Heart left ventricle (tissue), 16 donors: ENCODE data around the gene TTLL1. TPM values are rescaled to one million over a fixed set of nuclear protein-coding genes. Genes with fewer than 3 reads are reported as not detected.
"Not testable (repeated sequence)": the region's sequence is repeated elsewhere in the genome, so short reads cannot be mapped to it uniquely, and the experiment has no call there.

Experiments used
- ATAC-seq, 4 donors: fragments of 200-7000 bp; cut with Tn5 transposase; one replicate each; pipeline ENCODE4 v1.9.1; 2020 to 2022; ENCODE audit warnings: moderate library complexity in 4 of 4, mild to moderate bottlenecking in 3 of 4, moderate number of reproducible peaks in 1 of 4
- DNase-seq, 5 donors: peaks; one replicate each; pipeline ENCODE4 v3.0.0-alpha.2; 2020
- H3K27ac ChIP-seq, 12 donors: fragments of 200-600 bp; sonication (generic) in 4 of 12; one replicate each; pipeline versions ENCODE4 v1.5.0 to v1.8.0; 2016 to 2022; ENCODE audit warnings: mild to moderate bottlenecking in 2 of 12
- H3K27me3 ChIP-seq, 9 donors: fragments of 200-600 bp; sonication (generic) in 2 of 9; one replicate each; pipeline versions ENCODE4 v1.5.1 to v1.8.0; 2016 to 2022; ENCODE audit warnings: mild to moderate bottlenecking in 3 of 9
- H3K36me3 ChIP-seq, 9 donors: fragments of 200-600 bp; sonication (generic) in 2 of 9; one replicate each; pipeline versions ENCODE4 v1.5.0 to v1.8.0; 2018 to 2022; ENCODE audit warnings: mild to moderate bottlenecking in 2 of 9
- H3K4me1 ChIP-seq, 12 donors: fragments of 200-600 bp; sonication (generic) in 4 of 12; one replicate each; pipeline versions ENCODE4 v1.5.0 to v1.8.0; 2016 to 2022; ENCODE audit warnings: mild to moderate bottlenecking in 3 of 12
- H3K4me3 ChIP-seq, 12 donors: fragments of 200-600 bp; sonication (generic) in 4 of 12; one replicate each; pipeline versions ENCODE4 v1.5.0 to v1.8.0; 2017 to 2022; ENCODE audit warnings: mild to moderate bottlenecking in 9 of 12, moderate library complexity in 4 of 12
- H3K9me3 ChIP-seq, 12 donors: fragments of 200-600 bp; sonication (generic) in 4 of 12; one replicate each; pipeline versions ENCODE4 v1.5.0 to v1.8.0; 2016 to 2022; ENCODE audit warnings: mild to moderate bottlenecking in 1 of 12
- CTCF ChIP-seq, 12 donors: fragments of 200-600 bp; sonication (generic) in 4 of 12; IDR thresholded peaks; one replicate each; pipeline versions ENCODE4 v1.5.0 to v1.8.0; 2018 to 2022; ENCODE audit warnings: antibody characterized with exemption in 12 of 12, mild to moderate bottlenecking in 5 of 12
- POLR2A ChIP-seq, 2 donors: fragments of 450-650 bp; IDR thresholded peaks; one replicate each; pipeline ENCODE4 v1.6.1; 2017; ENCODE audit warnings: antibody characterized with exemption in 2 of 2, mild to moderate bottlenecking in 2 of 2, moderate library complexity in 2 of 2
- WGBS, 4 donors: extraction: QIAGEN DNeasy Blood & Tissue Kit in 2 of 4; methylation state at CpG; one replicate each; pipeline versions ENCODE4 v1.1.5 to v1.1.7; 2013 to 2018; 5-methylcytosine and 5-hydroxymethylcytosine counted together
- intact Hi-C, 10 donors: fragments of 100-400 bp; cut with DNase I; formaldehyde crosslinking; loops; one replicate each; pipeline versions ENCODE4 v1.11.1 to v1.14.2; 2022
- polyA plus RNA-seq, 2 donors: library from polyadenylated mRNA; stranded (reverse); fragments of 200-250 nt; gene quantifications; one replicate each; pipeline ENCODE4 v1.2.3, GENCODE V29; 2013
- total RNA-seq, 9 donors: library from RNA; depleted of rRNA in 2 of 9; stranded (reverse); fragments of >200 nt in 2 of 9; fragmentation: NEBNext Ultra II Directional in 3 of 9; extraction: Animal tissue kit (Norgen Biotek cat#: 25700) in 3 of 9; gene quantifications; one replicate each; pipeline versions ENCODE4 v1.1.0 to v1.2.4, GENCODE V29; 2016 to 2023
- donor health status: ischemic (EF 13 %, LVEDD 7.1; RV severe dilation, severe dysfunction).
- donor health status: healthy with polysubstance abuse.
- donor health status: DM: no; HTN: yes; CAD: no.
- donor health status: DM: no; HTN: no; CAD: no.
- donor health status: ischemic (EF 25% LVEDD 6.9; RV normal size, moderate dysfunction).
- donor health status: ischemic (EF 25% LVEDD 5.7; RV mildly dilated, moderate dysfunction).
- donor health status: healthy.
- donor health status: DM: yes; HTN: yes; CAD: no.
- donor health status: ischemic (EF 35%, LVEDD 5.7; RV mildly dilated, moderate dysfunction).
- donor health status: nonischemic (EF 11% LVEDD 7.7; RV severe dilation, severe dysfunction).
- donor health status: DM: yes; HTN: yes; CAD: no.
- donor health status: PGD.
- donor health status: ischemic (EF 29% LVEDD 5.4; RV normal size, mild dysfunction).
- donor health status: nonischemic (EF 23%, LVEDD 6.1; RV moderate dilation, normal function).

TTLL1 gene
- total and polyA plus RNA-seq, 11 donors = 4.4 to 13.2 (median 7.5) TPM

GRCh38 chr22:42996646-42997365, 92.4 kb downstream of the TTLL1 start:
- H3K36me3 ChIP-seq = peaks cover 0 to 4% (median 0%) of the 10 kb centered on the region in 9 donors
- H3K9me3 ChIP-seq = peaks cover 0 to 9% (median 0%) of the 10 kb centered on the region in 12 donors
- H3K4me3 ChIP-seq = no peak overlapping the region
- no peaks in the 10 kb centered on the region for H3K27me3 ChIP-seq
- peak in 2 of 4 donors; percentile 2 to 16 for ATAC-seq
- peaks cover 4 to 92% (median 60%) of the 10 kb centered on the region in 12 donors for H3K4me1 ChIP-seq
- DNase-seq = no peak
- intact Hi-C loops = no loop called here
- no peak for TF ChIP-seq POLR2A (IDR thresholded peaks at IDR 0.05)
- TF ChIP-seq CTCF (IDR thresholded peaks at IDR 0.05) = no peak
- peak overlapping the region in 6 of 12 donors; percentile 20 to 86 (median 40) for H3K27ac ChIP-seq
- WGBS, 4 donors = 69 to 73% (median 72%) methylated on average over 10 of the region's 10 CpGs

- peak overlapping the region in 11 of 12 donors; percentile 36 to 86 (median 58) for H3K27ac ChIP-seq
- intact Hi-C loops, H3K36me3 ChIP-seq, H3K4me3 ChIP-seq, H3K9me3 ChIP-seq, DNase-seq, ATAC-seq, H3K27me3 ChIP-seq: not testable (repeated sequence)
- 79 to 88% (median 80%) methylated on average over 7 of the region's 7 CpGs for WGBS, 4 donors
- peaks cover 4 to 88% (median 51%) of the 10 kb centered on the region in 12 donors for H3K4me1 ChIP-seq
Measured at GRCh38 chr22:42995654-42996053, 93.5 kb downstream of the TTLL1 start.

- intact Hi-C loops = no loop called here
- peak in 2 of 5 donors; percentile 38 to 40 for DNase-seq
- Histone ChIP-seq H3K27me3 (no peaks in the 10 kb centered on the region), H3K36me3 (peaks cover 0 to 4% (median 0%) of the 10 kb centered on the region in 9 donors), H3K27ac (peak overlapping the region in 11 of 12 donors; percentile 36 to 86 (median 58)), H3K4me3 (peak overlapping the region in 5 of 12 donors; percentile 12 to 33 (median 25)), H3K9me3 (peaks cover 0 to 9% (median 0%) of the 10 kb centered on the region in 12 donors), H3K4me1 (peaks cover 4 to 88% (median 49%) of the 10 kb centered on the region in 12 donors)
- TF ChIP-seq CTCF (IDR thresholded peaks at IDR 0.05) (no peak), POLR2A (IDR thresholded peaks at IDR 0.05) (peak in 1 of 2 donors; percentile 16)
- ATAC-seq = peak; percentile 63 to 85 (median 81)
- 20 to 30% (median 28%) methylated on average over 9 of the region's 9 CpGs for WGBS, 4 donors
Measured at GRCh38 chr22:42994917-42995562, 94.2 kb downstream of the TTLL1 start.

- Histone ChIP-seq H3K36me3 (peaks cover 0 to 4% (median 0%) of the 10 kb centered on the region in 9 donors), H3K4me3 (peak overlapping the region in 5 of 12 donors; percentile 12 to 33 (median 25)), H3K27ac (peak overlapping the region in 11 of 12 donors; percentile 36 to 86 (median 58)), H3K4me1 (peaks cover 4 to 89% (median 46%) of the 10 kb centered on the region in 12 donors), H3K27me3 (no peaks in the 10 kb centered on the region), H3K9me3 (peaks cover 0 to 9% (median 0%) of the 10 kb centered on the region in 12 donors)
- ATAC-seq (peak in 3 of 4 donors; percentile 9 to 40 (median 25)), DNase-seq (no peak)
- intact Hi-C loops = no loop called here
- TF ChIP-seq POLR2A (IDR thresholded peaks at IDR 0.05) (no peak), CTCF (IDR thresholded peaks at IDR 0.05) (no peak)
- 88 to 98% (median 92%) methylated on average over 10 to 12 of the region's 12 CpGs for WGBS, 4 donors
Measured at GRCh38 chr22:42994276-42994916, 94.8 kb downstream of the TTLL1 start.
